Fibroblast of mammary gland (primary cell): ENCODE measurements around the gene ALKBH8.
A peak's percentile ranks its signal among the peaks of the same experiment; 100 is the strongest.
"Not testable (repeated sequence)": the region's sequence is repeated elsewhere in the genome, so short reads cannot be mapped to it uniquely, and the experiment has no call there.

Source experiments
- DNase-seq: peaks from one replicate; pipeline ENCODE4 v3.0.0-alpha.2; 2010; ENCODE audit warnings: low read depth
- H3K4me3 ChIP-seq: 2 replicates; pipeline ENCODE4 v1.5.1; 2011; ENCODE audit warnings: low read depth, mild to moderate bottlenecking, low read length, moderate library complexity; ENCODE audit not compliant: control insufficient read depth
- TF ChIP-seq, protein P1 (sequence below): conservative IDR thresholded peaks from 2 replicates; pipeline ENCODE4 v1.5.1; 2011; ENCODE audit warnings: low read depth, low read length, inconsistent platforms; ENCODE audit not compliant: control insufficient read depth, insufficient read depth

The ALKBH8 gene

DNA sequence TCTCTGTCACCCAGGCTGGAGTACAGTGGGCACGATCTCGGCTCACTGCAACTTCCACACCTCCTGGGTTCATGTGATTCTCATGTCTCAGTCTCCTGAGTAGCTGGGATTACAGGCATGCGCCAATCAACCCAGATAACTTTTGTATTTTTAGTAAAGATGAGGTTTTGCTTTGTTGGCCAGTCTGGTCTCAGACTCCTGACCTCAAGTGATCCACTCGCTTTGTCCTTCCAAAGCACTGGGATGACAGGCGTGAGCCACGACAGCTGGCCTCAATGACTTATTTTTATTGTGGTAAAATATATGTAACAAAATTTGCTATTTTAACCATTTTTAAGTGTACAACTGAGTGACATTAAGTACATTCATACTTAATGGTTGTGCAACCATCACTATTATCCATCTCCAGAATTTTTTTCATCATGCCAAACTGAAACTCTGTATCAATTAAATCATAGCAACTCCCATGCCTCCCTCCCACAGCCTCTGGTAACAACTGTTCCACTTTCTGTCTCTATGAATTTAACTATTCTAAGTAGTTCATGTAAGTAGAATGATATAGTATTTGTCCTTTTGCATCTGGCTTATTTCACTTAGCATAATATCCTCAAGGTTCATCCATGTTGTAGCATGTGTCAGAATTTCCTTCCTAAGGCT lies 57.2 kb downstream of the ALKBH8 start:
- TF ChIP-seq, protein P1, sequence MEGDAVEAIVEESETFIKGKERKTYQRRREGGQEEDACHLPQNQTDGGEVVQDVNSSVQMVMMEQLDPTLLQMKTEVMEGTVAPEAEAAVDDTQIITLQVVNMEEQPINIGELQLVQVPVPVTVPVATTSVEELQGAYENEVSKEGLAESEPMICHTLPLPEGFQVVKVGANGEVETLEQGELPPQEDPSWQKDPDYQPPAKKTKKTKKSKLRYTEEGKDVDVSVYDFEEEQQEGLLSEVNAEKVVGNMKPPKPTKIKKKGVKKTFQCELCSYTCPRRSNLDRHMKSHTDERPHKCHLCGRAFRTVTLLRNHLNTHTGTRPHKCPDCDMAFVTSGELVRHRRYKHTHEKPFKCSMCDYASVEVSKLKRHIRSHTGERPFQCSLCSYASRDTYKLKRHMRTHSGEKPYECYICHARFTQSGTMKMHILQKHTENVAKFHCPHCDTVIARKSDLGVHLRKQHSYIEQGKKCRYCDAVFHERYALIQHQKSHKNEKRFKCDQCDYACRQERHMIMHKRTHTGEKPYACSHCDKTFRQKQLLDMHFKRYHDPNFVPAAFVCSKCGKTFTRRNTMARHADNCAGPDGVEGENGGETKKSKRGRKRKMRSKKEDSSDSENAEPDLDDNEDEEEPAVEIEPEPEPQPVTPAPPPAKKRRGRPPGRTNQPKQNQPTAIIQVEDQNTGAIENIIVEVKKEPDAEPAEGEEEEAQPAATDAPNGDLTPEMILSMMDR: no peak
- no peak overlapping the region for H3K4me3 ChIP-seq
- DNase-seq: no peak

DNA sequence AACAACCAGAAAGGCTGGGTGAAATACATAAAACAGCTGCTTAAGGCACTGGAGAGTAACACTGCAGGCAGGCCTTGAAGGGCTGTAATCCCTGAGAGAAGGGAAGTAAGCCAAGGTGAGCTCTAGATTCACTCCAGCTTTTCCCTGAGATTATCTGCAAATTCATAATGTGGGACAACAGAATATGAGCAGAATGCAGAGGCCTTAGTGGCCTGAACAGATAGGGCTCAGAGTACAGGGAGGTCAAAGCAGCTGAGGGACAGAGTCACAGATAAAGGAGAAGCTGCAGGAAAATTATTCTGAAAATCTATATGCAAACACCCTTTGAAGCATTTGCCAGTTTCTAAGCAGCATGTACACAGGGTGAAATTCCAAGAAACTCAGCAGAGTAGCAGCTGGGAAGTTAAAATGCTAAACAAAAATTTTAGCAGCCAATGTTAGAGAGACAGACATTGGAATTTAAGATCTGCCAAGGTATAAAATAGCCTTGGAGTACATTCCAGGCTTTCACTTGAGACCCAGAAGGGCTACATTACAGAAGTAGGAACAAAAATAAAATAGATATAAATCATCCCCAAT lies 59.8 kb downstream of the ALKBH8 start:
- H3K4me3 ChIP-seq: no peak overlapping the region
- TF ChIP-seq, protein P1: no peak
- no peak for DNase-seq

DNA sequence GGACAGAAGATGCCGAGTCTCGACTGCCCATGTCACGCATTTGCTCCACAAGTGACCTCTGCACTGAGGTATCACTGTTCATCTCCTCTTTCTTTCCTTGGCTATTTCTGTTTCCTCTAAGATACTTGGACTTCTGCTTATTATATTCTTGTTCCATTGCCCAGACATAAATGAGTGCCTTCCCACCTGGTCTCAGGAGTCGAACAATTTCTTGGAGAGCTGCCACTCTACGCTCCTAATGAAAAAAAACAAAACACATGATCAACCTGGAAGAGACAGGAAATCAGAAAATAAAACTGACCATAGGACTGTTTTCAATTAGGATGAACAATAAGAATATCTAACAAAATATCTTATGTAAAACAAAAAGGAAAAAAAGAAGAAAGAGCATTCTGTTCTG lies 60.6 kb downstream of the ALKBH8 start:
- DNase-seq: no peak

DNA sequence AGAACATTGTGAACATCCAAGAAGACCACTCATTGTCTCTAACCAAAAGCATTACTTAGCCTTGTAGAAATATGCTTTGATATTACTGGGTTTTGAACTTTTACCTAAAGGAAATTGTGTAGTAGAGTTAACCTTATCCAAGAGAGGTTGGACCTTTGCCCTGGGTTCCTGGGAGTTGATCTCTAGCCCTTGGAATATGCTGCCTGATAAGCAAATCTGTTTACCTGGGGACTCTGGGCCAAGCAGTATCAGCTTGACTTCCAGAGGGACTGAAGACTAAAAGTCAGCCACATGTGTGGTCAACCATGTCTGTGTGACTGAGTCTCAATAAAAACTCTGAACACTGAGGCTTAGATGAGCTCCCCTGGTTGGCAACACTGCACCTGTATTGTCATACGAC lies 63.8 kb downstream of the ALKBH8 start:
- TF ChIP-seq, protein P1: no peak
- DNase-seq: no peak

More for the DNA sequence above, 60.6 kb downstream of the ALKBH8 start:
- H3K4me3 ChIP-seq: no peak overlapping the region
- TF ChIP-seq, protein P1: no peak

DNA sequence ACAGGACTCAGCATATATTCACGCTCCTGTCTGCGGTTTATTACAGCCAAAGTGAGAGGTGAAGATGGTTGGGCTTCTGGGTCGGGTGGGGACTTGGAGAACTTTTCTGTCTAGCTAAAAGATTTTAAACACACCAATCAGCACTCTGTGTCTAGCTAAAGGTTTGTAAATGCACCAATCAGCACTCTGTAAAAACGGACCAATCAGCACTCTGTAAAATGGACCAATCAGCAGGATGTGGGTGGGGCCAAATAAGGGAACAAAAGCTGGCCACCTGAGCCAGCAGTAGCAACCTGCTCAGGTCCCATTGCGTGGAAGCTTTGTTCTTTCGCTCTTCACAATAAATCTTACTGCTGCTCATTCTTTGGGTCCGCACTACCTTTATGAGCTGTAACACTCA lies 68.2 kb downstream of the ALKBH8 start:
- not testable (repeated sequence) for DNase-seq, H3K4me3 ChIP-seq

More for the DNA sequence above, 63.8 kb downstream of the ALKBH8 start:
- H3K4me3 ChIP-seq: no peak overlapping the region

DNA sequence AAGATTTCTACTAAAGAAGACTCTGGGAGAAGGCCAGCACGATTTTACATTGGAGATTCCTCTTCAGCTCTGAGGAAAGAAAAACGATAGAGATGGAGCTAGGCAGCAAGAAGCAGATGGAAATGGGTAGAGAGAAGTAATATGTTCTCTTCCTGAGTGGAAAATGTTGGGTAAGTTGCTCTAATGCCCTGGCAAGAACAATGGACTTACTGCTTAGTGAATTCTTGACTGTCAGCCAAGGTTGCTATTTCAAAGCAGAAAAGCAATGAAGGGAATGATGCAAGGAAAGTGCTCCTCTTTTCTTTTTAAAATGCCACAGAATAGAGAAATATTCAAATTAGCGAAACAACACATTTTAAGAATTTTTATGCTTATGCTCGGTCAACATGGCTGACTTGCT lies 69.5 kb downstream of the ALKBH8 start:
- TF ChIP-seq, protein P1: no peak
- no peak overlapping the region for H3K4me3 ChIP-seq
- DNase-seq: peak; percentile 63

DNA sequence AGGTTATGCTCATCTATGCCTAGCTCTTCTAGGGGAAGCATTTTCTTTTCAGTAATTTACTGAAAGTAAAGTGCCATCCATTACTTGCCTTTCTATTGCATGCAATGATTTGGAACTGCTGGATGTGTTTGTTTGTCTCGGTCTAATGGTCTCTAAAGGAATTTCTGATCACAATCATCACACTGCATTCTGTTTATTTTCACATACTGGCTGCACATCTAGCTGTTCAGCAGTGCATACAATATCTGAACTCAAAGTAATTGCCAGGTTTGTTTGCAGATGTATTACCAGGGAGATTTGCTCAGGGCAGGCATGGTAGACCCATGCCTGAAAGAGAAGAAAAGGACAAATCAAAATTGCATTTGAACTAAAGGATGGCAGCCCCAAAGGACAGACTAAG lies 71.5 kb downstream of the ALKBH8 start:
- no peak overlapping the region for H3K4me3 ChIP-seq
- TF ChIP-seq, protein P1: no peak
- no peak for DNase-seq
